Measurements from ENCODE around the gene OXNAD1. TPM values are rescaled to one million over a fixed set of nuclear protein-coding genes. Genes with fewer than 3 reads are reported as not detected.

Gene OXNAD1
- total and polyA plus RNA-seq, 2 experiments from 2014 or later, result 9.8 to 10.8 TPM

DNA sequence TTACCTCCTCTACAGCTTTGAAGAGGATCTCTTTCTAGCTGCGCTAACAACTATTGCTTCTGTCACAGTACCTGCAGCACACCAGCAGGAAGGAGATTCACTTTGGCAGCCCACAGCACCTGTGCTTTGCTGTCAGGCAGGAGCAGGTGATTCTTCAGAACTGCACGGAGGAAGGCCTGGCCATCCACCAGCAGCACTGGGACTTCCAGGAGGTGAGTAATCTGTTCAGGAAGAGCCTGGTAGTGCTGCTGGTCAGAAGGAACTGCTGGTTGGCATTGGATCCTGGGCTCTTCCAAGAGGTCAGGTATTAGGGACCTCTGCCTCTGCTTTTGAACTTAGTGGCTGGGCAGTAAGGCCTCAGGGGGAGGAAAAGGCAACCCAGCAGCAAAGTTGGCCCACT, 42.5 kb upstream of the OXNAD1 start:
- in situ Hi-C loops (cut with MboI), result no loop called here
- H3K4me1 ChIP-seq (ENCODE audit: insufficient read depth), result no peaks in the 10 kb centered on the region
- 0 out of 2 replicates have a peak, but pooled peaks cover under 1% of the 10 kb centered on the region for H3K36me3 ChIP-seq (ENCODE audit: low read depth)
- H2AFZ ChIP-seq, result no peak overlapping the region
- no peaks in the 10 kb centered on the region for H3K9me2 ChIP-seq (ENCODE audit: insufficient read depth)
- H3K4me2 ChIP-seq (ENCODE audit: unreplicated experiment), result no peak overlapping the region
- H4K20me1 ChIP-seq (ENCODE audit: insufficient read depth), result no peaks in the 10 kb centered on the region
- H3K27me3 ChIP-seq (replicated peaks; ENCODE audit: insufficient read depth), result no peaks in the 10 kb centered on the region
- no peak overlapping the region for H3K4me3 ChIP-seq
- H3K9me3 ChIP-seq (ENCODE audit: low read depth), result no peaks in the 10 kb centered on the region
- H3K27ac ChIP-seq, result no peak overlapping the region
- no peaks in the 10 kb centered on the region for H3K79me2 ChIP-seq (ENCODE audit: insufficient read depth)
- no peak for TF ChIP-seq EZH2phosphoT487 (IDR thresholded peaks at IDR 0.05; ENCODE audit: insufficient read depth, low read depth)
- TF ChIP-seq EZH2 (IDR thresholded peaks at IDR 0.05; ENCODE audit: insufficient read depth, poor library complexity, severe bottlenecking), result no peak
- H3K9ac ChIP-seq, result no peak overlapping the region
- no peak for DNase-seq
- H3F3A ChIP-seq (ENCODE audit: insufficient read depth), result no peaks in the 10 kb centered on the region
- 91 to 96% methylated on average over 2 of the region's 2 CpGs for WGBS, 2 experiments (ENCODE audit: low coverage in 1 of 2, low lambda C conversion rate in 2 of 2, missing lambda C conversion rate in 2 of 2)

GRCh38 chr3:16224325-16224724, 40.7 kb upstream of the OXNAD1 start:
- WGBS, 2 experiments (ENCODE audit: low coverage in 1 of 2, low lambda C conversion rate in 2 of 2, missing lambda C conversion rate in 2 of 2), result 94 to 100% methylated on average over 2 of the region's 2 CpGs
- no peak overlapping the region for H3K9ac ChIP-seq
- no peaks in the 10 kb centered on the region for H3K9me3 ChIP-seq (ENCODE audit: low read depth)
- no peak overlapping the region for H3K27ac ChIP-seq
- H2AFZ ChIP-seq, result no peak overlapping the region
- H3K27me3 ChIP-seq (replicated peaks; ENCODE audit: insufficient read depth), result no peaks in the 10 kb centered on the region
- no peaks in the 10 kb centered on the region for H4K20me1 ChIP-seq (ENCODE audit: insufficient read depth)
- no peak overlapping the region for H3K4me2 ChIP-seq (ENCODE audit: unreplicated experiment)
- DNase-seq, result no peak
- H3K9me2 ChIP-seq (ENCODE audit: insufficient read depth), result no peaks in the 10 kb centered on the region
- H3K4me3 ChIP-seq, result no peak overlapping the region
- no peaks in the 10 kb centered on the region for H3K4me1 ChIP-seq (ENCODE audit: insufficient read depth)
- no peak for TF ChIP-seq EZH2 (IDR thresholded peaks at IDR 0.05; ENCODE audit: insufficient read depth, poor library complexity, severe bottlenecking)
- TF ChIP-seq EZH2phosphoT487 (IDR thresholded peaks at IDR 0.05; ENCODE audit: insufficient read depth, low read depth), result no peak
- 0 out of 2 replicates have a peak, but pooled peaks cover 4% of the 10 kb centered on the region for H3K36me3 ChIP-seq (ENCODE audit: low read depth)
- no peaks in the 10 kb centered on the region for H3K79me2 ChIP-seq (ENCODE audit: insufficient read depth)
- in situ Hi-C loops (cut with MboI), result no loop called here
- no peaks in the 10 kb centered on the region for H3F3A ChIP-seq (ENCODE audit: insufficient read depth)

DNA sequence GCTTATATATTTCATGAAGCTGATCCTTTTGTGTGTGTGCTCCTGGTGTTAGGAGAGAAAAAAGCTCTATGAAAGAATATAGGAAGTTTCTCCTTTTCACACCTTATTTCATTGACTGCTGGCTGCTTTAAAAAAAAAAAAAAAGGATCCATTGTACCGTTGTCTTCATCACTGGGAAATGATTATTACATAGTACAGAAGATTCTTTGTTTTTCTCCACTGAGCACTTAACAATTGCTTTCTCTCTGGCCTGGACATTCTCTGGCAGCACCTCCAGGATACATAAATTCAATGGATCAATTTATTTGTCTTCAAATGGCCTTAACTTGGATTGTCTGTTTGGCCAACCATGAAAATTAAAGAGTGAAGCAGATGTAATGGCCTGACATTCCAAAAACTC, 37.4 kb upstream of the OXNAD1 start:
- H3K9ac ChIP-seq, result no peak overlapping the region
- H3K79me2 ChIP-seq (ENCODE audit: insufficient read depth), result no peaks in the 10 kb centered on the region
- H3F3A ChIP-seq (ENCODE audit: insufficient read depth), result no peaks in the 10 kb centered on the region
- 0 out of 2 replicates have a peak, but pooled peaks cover 4% of the 10 kb centered on the region for H3K36me3 ChIP-seq (ENCODE audit: low read depth)
- no peak for TF ChIP-seq EZH2 (IDR thresholded peaks at IDR 0.05; ENCODE audit: insufficient read depth, poor library complexity, severe bottlenecking)
- no peak for TF ChIP-seq EZH2phosphoT487 (IDR thresholded peaks at IDR 0.05; ENCODE audit: insufficient read depth, low read depth)
- no peaks in the 10 kb centered on the region for H3K27me3 ChIP-seq (replicated peaks; ENCODE audit: insufficient read depth)
- H3K27ac ChIP-seq, result no peak overlapping the region
- H2AFZ ChIP-seq, result no peak overlapping the region
- no peaks in the 10 kb centered on the region for H3K4me1 ChIP-seq (ENCODE audit: insufficient read depth)
- H4K20me1 ChIP-seq (ENCODE audit: insufficient read depth), result no peaks in the 10 kb centered on the region
- H3K9me2 ChIP-seq (ENCODE audit: insufficient read depth), result no peaks in the 10 kb centered on the region
- no peak for DNase-seq
- no peak overlapping the region for H3K4me2 ChIP-seq (ENCODE audit: unreplicated experiment)
- 18 to 23% methylated on average over 1 of the region's 1 CpG for WGBS, 2 experiments (ENCODE audit: low coverage in 1 of 2, low lambda C conversion rate in 2 of 2, missing lambda C conversion rate in 2 of 2)
- in situ Hi-C loops (cut with MboI), result no loop called here
- no peak overlapping the region for H3K4me3 ChIP-seq
- no peaks in the 10 kb centered on the region for H3K9me3 ChIP-seq (ENCODE audit: low read depth)

- Histone ChIP-seq H3K4me1 (ENCODE audit: insufficient read depth) (no peaks in the 10 kb centered on the region), H3K9me3 (ENCODE audit: low read depth) (no peaks in the 10 kb centered on the region), H3K9me2 (ENCODE audit: insufficient read depth) (no peaks in the 10 kb centered on the region), H3K27ac (no peak overlapping the region), H3K79me2 (ENCODE audit: insufficient read depth) (no peaks in the 10 kb centered on the region), H2AFZ (no peak overlapping the region), H3K36me3 (ENCODE audit: low read depth) (0 out of 2 replicates have a peak, but pooled peaks cover 4% of the 10 kb centered on the region), H4K20me1 (ENCODE audit: insufficient read depth) (no peaks in the 10 kb centered on the region), H3K4me3 (no peak overlapping the region), H3K27me3 (replicated peaks; ENCODE audit: insufficient read depth) (no peaks in the 10 kb centered on the region), H3K4me2 (ENCODE audit: unreplicated experiment) (no peak overlapping the region), H3K9ac (no peak overlapping the region), H3F3A (ENCODE audit: insufficient read depth) (no peaks in the 10 kb centered on the region)
- in situ Hi-C loops (cut with MboI), result no loop called here
- no peak for TF ChIP-seq EZH2 (IDR thresholded peaks at IDR 0.05; ENCODE audit: insufficient read depth, poor library complexity, severe bottlenecking)
- TF ChIP-seq EZH2phosphoT487 (IDR thresholded peaks at IDR 0.05; ENCODE audit: insufficient read depth, low read depth), result no peak
- no peak for DNase-seq
These were observed 35.3 kb upstream of the OXNAD1 start for GRCh38 chr3:16229681-16230080.

GRCh38 chr3:16231983-16232382, 33.0 kb upstream of the OXNAD1 start:
- Histone ChIP-seq H3K4me2 (ENCODE audit: unreplicated experiment) (no peak overlapping the region), H3K36me3 (ENCODE audit: low read depth) (0 out of 2 replicates have a peak, but pooled peaks cover 4% of the 10 kb centered on the region), H3F3A (ENCODE audit: insufficient read depth) (no peaks in the 10 kb centered on the region), H3K27me3 (replicated peaks; ENCODE audit: insufficient read depth) (no peaks in the 10 kb centered on the region), H3K9me3 (ENCODE audit: low read depth) (no peaks in the 10 kb centered on the region), H4K20me1 (ENCODE audit: insufficient read depth) (no peaks in the 10 kb centered on the region), H3K79me2 (ENCODE audit: insufficient read depth) (no peaks in the 10 kb centered on the region), H3K9me2 (ENCODE audit: insufficient read depth) (no peaks in the 10 kb centered on the region; the same call in 1 of the 2 replicates), H3K27ac (no peak overlapping the region), H3K9ac (no peak overlapping the region), H3K4me3 (no peak overlapping the region), H3K4me1 (ENCODE audit: insufficient read depth) (no peaks in the 10 kb centered on the region), H2AFZ (no peak overlapping the region)
- WGBS, 2 experiments (ENCODE audit: low coverage in 1 of 2, low lambda C conversion rate in 2 of 2, missing lambda C conversion rate in 2 of 2), result 88 to 96% methylated on average over 2 of the region's 2 CpGs
- TF ChIP-seq EZH2 (IDR thresholded peaks at IDR 0.05; ENCODE audit: insufficient read depth, poor library complexity, severe bottlenecking) (no peak), EZH2phosphoT487 (IDR thresholded peaks at IDR 0.05; ENCODE audit: insufficient read depth, low read depth) (no peak)
- in situ Hi-C loops (cut with MboI), result no loop called here
- no peak for DNase-seq

Measured in GM23248 (cell line).